Endometrium (tissue), 2 donors: ENCODE measurements around the gene ADPRH.
"Not testable (repeated sequence)": the region's sequence is repeated elsewhere in the genome, so short reads cannot be mapped to it uniquely, and the experiment has no call there.

Source experiments
- FAIRE-seq: peaks from 2 replicates; lab custom pipeline; 2012; peaks lifted over from hg19 to GRCh38; lab: Jason Lieb, UNC
- donor health status: control.
- donor health status: control.

ADPRH gene

DNA sequence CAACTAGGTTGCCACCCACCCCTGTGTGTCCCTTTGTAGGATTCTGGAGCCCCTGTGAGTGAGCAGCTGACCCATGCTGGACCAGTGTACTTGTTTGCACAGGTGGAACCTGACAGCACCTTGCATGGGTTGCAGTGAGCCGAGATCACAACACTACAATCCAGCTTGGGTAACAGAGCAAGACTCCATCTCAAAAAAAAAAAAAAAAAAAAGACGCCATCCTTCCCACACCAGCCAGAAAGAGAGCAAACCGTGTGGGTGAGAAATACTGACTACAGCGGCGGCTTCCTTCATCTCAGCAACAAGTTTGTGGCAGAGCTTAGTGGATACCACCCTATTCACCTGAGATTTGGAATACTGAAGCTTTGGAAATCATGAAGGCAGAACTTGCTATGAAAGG, 19.1 kb upstream of the ADPRH start:
- FAIRE-seq: no peak

GRCh38 chr3:119562307-119562961, 16.9 kb upstream of the ADPRH start:
- no peak for FAIRE-seq

GRCh38 chr3:119563334-119563733, 16.0 kb upstream of the ADPRH start:
- FAIRE-seq: not testable (repeated sequence)

- FAIRE-seq: no peak
Measured at GRCh38 chr3:119569156-119569555, 10.1 kb upstream of the ADPRH start.

DNA sequence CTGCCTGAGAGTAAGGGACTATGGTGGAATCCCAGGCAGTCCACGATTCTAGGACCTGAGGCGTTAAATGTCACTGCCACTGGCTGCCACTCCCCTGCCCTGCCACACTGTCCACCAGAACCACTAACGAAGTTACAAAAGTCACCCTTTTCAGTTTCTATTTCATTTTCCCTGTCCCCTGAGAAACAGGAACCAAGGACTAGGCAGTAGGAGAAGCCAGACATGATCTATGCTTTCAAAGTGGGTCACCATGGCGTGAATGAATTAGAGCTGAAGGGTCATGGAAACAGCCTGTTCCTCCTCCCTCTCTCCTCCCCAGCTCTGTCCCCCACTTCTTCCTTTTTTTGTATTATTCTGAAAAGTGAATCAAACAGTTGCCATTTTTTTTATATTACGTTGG, 9.1 kb upstream of the ADPRH start:
- FAIRE-seq: no peak

DNA sequence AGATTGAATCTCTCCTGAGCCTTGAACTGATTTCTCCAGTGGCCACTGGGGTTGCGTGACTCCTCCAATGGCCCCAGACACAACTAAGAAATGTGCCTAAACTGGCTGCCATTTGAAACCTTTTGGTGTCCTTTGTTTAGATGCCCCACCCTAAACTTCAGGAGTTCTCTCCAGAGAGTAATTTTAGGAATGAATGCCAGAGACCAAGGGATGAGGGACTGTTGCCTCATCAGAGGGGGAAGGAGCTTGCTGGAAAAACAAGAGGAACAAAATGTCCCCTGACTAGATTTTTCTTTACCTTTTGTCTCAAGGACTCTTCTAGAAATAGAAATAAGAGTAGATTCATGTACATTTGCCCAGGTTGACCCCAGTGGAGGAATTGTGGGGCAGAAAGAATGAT, 8.1 kb upstream of the ADPRH start:
- no peak for FAIRE-seq

- FAIRE-seq: no peak
Measured at GRCh38 chr3:119571688-119572087, 7.6 kb upstream of the ADPRH start.

- no peak for FAIRE-seq
Measured at GRCh38 chr3:119575507-119575906, 3.8 kb upstream of the ADPRH start.

GRCh38 chr3:119580067-119580760, 922 bp downstream of the ADPRH start:
- FAIRE-seq: no peak

GRCh38 chr3:119582178-119582577, 2.9 kb downstream of the ADPRH start:
- FAIRE-seq: no peak

GRCh38 chr3:119585208-119585607, 5.9 kb downstream of the ADPRH start:
- no peak for FAIRE-seq

DNA sequence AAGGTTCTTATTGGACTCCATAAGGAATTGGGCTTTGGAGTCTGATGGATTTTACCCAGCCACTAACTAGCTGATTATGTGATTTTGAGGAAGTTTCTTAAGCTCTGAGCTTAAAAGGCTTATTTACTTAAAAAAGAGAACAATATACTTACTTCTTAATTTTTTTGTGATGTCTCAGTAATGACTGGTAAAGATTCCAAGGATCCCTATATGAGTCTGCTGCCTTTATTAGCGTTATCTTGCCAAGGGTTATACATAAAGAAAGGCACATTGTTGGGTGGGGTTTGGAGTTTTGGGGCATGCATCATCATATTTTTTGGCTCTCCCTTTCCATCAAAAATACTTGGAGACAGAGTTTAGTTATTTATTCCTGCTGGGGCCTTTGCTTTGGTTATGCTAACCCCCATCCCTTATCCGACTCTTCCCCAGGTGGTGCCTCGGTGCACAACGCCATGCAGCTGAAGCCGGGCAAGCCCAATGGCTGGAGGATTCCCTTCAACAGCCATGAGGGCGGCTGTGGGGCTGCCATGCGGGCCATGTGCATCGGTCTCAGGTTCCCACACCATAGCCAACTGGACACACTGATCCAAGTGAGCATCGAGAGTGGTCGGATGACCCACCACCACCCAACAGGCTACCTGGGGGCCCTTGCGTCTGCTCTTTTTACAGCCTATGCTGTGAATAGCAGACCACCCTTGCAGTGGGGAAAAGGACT, 6.7 kb downstream of the ADPRH start:
- no peak for FAIRE-seq

DNA sequence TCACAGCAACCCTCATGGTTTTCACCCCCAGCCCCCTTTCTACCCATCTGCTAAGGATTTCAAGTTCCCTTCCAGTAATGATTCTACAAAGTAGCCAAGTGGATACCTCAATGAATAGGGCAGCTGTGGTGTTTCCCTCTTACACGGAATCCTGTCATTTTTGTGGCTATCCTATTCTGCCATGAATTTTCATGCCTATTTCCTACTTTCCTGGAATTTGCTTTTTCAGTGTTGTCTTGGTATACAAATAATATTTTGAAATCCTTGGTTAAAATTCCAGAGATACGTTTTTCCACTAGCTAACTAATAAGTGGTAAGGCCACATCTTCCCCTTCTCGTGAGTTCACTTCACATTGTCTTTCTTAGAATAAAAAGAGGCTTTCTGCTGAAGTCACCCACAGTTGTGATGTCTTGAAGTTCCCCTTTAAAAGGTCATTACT, 7.5 kb downstream of the ADPRH start:
- FAIRE-seq: no peak

GRCh38 chr3:119588112-119588511, 8.8 kb downstream of the ADPRH start:
- no peak for FAIRE-seq

- no peak for FAIRE-seq
Measured at GRCh38 chr3:119589102-119589773, 9.9 kb downstream of the ADPRH start.

DNA sequence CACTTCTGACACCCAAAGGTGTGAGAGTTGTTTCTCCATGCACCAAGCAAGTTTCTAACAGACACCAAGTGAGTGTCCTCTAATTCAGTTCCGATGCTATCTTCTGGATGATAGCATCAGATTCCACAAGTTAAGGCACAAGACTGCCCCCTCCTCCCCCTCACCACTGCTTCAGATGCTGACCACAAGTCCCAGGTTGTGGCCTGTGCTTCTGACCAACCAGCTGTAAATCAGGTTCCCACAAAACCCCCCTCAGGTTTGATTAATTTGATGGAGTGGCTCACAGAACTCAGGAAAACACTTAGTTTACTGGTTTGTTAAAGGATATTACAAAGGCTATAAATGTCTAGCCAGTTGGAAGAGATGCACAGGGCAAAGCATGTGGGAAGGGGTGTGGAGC, 11.4 kb downstream of the ADPRH start:
- FAIRE-seq: no peak

GRCh38 chr3:119592861-119593260, 13.6 kb downstream of the ADPRH start:
- no peak for FAIRE-seq

- no peak for FAIRE-seq
Measured at GRCh38 chr3:119594066-119594465, 14.8 kb downstream of the ADPRH start.

GRCh38 chr3:119594929-119595328, 15.6 kb downstream of the ADPRH start:
- FAIRE-seq: not testable (repeated sequence)

DNA sequence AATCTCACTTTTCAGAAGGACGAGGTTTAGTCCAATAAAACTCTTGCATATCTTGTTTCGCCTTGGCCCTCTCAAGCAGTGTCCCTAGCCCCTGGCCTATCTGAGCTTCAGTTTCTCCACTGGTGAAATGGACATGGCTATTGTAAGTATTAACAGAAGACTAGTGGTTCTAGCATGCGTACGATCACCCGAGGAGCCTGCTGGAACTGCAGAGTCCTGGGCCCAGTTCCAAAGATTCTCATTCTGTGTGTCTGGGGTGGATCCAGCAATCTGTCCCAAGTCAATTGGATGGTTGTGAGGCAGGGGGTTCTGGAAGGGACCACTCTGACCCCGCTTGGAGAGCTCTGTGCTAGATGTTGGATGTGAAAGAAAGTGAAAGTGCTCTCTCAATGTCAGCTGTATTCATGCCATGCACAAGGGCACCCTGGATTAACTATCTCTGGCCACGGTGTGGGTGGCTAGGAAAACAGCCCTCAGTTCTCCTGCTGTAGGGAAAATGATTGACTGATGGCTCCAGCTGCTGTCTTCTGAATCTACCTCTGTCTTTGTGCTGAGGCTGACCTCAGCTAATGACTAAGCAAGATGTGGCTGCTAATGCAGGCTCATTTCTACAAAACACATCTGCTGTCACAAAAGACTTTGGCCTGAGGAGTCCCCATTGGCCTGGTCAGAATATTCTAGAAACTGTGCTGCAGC, 16.5 kb downstream of the ADPRH start:
- FAIRE-seq: no peak

GRCh38 chr3:119596398-119596797, 17.1 kb downstream of the ADPRH start:
- FAIRE-seq: no peak
